ENCODE measurements around the gene GLTP. TPM values are rescaled to one million over a fixed set of nuclear protein-coding genes. Genes with fewer than 3 reads are reported as not detected.

The GLTP gene
- total RNA-seq, 1 experiment from 2014 or later, result 25.8 TPM

- H3K27ac Mint-ChIP-seq, result 0 out of 2 replicates have a peak overlapping the region, but pooled peaks have one; percentile 53
- ChIA-PET CTCF (interaction anchor here (0.7 to 2.1 kb wide), 2 partner anchors 23 to 26 kb away, joined by 3 to 5 read pairs; no protein-coding TSS in a partner anchor), POLR2A (no interaction called here)
- H3K4me1 Mint-ChIP-seq, result peaks cover 11% of the 10 kb centered on the region
- ATAC-seq (no peak), DNase-seq (ENCODE audit: low spot score) (no peak)
- H3K9me3 Mint-ChIP-seq, result no peaks in the 10 kb centered on the region
- no peak overlapping the region for H3K4me3 Mint-ChIP-seq
- no peaks in the 10 kb centered on the region for H3K36me3 Mint-ChIP-seq
- TF ChIP-seq CREM (CRISPR knock-in tag; IDR thresholded peaks at IDR 0.05), result no peak
- TF ChIP-seq, protein P1, sequence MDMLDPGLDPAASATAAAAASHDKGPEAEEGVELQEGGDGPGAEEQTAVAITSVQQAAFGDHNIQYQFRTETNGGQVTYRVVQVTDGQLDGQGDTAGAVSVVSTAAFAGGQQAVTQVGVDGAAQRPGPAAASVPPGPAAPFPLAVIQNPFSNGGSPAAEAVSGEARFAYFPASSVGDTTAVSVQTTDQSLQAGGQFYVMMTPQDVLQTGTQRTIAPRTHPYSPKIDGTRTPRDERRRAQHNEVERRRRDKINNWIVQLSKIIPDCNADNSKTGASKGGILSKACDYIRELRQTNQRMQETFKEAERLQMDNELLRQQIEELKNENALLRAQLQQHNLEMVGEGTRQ (CRISPR knock-in tag; IDR thresholded peaks at IDR 0.05), result no peak
- TF ChIP-seq ZNF423 (CRISPR knock-in tag; IDR thresholded peaks at IDR 0.05), result no peak
- no peak for TF ChIP-seq NFE2L1 (CRISPR knock-in tag; IDR thresholded peaks at IDR 0.05)
- TF ChIP-seq EMX1 (CRISPR knock-in tag; IDR thresholded peaks at IDR 0.05), result no peak
- TF ChIP-seq SP1 (CRISPR knock-in tag; conservative IDR thresholded peaks at IDR 0.05), result no peak
- no peak for TF ChIP-seq TEAD4 (CRISPR knock-in tag; IDR thresholded peaks at IDR 0.05)
- no peak for TF ChIP-seq ETV6 (CRISPR knock-in tag; IDR thresholded peaks at IDR 0.05)
- TF ChIP-seq, protein P2, sequence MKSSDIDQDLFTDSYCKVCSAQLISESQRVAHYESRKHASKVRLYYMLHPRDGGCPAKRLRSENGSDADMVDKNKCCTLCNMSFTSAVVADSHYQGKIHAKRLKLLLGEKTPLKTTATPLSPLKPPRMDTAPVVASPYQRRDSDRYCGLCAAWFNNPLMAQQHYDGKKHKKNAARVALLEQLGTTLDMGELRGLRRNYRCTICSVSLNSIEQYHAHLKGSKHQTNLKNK (CRISPR knock-in tag; IDR thresholded peaks at IDR 0.05), result no peak
- TF ChIP-seq RELA (CRISPR knock-in tag; IDR thresholded peaks at IDR 0.05; ENCODE audit: borderline replicate concordance), result no peak
- TF ChIP-seq JAZF1 (CRISPR knock-in tag; IDR thresholded peaks at IDR 0.05), result no peak
- TF ChIP-seq ZNF416 (CRISPR knock-in tag; IDR thresholded peaks at IDR 0.05), result no peak
- no peak for TF ChIP-seq ZNF671 (CRISPR knock-in tag; IDR thresholded peaks at IDR 0.05)
- TF ChIP-seq TCF7 (CRISPR knock-in tag; IDR thresholded peaks at IDR 0.05; ENCODE audit: low read depth), result no peak
- no peak for TF ChIP-seq ARID4B (CRISPR knock-in tag; IDR thresholded peaks at IDR 0.05; ENCODE audit: borderline replicate concordance)
- H3K27me3 Mint-ChIP-seq (ENCODE audit: low read depth), result no peaks in the 10 kb centered on the region; the same call in 1 of the 2 replicates
Measured at GRCh38 chr12:109822416-109822815, 57.9 kb downstream of the GLTP start.

- ATAC-seq (no peak), DNase-seq (ENCODE audit: low spot score) (no peak)
- TF ChIP-seq NR2C2 (CRISPR knock-in tag; IDR thresholded peaks at IDR 0.05) (no peak), NFE2L1 (CRISPR knock-in tag; IDR thresholded peaks at IDR 0.05) (no peak)
- H3K9me3 Mint-ChIP-seq, result no peaks in the 10 kb centered on the region
- ChIA-PET POLR2A (interaction anchor here (0.6 kb wide), 1 partner anchor 1786 kb away, joined by 3 read pairs; no protein-coding TSS in a partner anchor), CTCF (interaction anchor here (2.1 kb wide), 1 partner anchor 23 kb away, joined by 5 read pairs; no protein-coding TSS in a partner anchor)
- H3K4me1 Mint-ChIP-seq, result peaks cover 11% of the 10 kb centered on the region
- H3K27me3 Mint-ChIP-seq (ENCODE audit: low read depth), result no peaks in the 10 kb centered on the region; the same call in 1 of the 2 replicates
- no peak overlapping the region for H3K4me3 Mint-ChIP-seq
- H3K27ac Mint-ChIP-seq, result 0 out of 2 replicates have a peak overlapping the region, but pooled peaks have one; percentile 65
- no peaks in the 10 kb centered on the region for H3K36me3 Mint-ChIP-seq
Measured at GRCh38 chr12:109821968-109822367, 58.4 kb downstream of the GLTP start.

GRCh38 chr12:109820816-109821381 is 59.4 kb downstream of the GLTP start:
- Mint-ChIP-seq H3K27me3 (ENCODE audit: low read depth) (no peaks in the 10 kb centered on the region), H3K9me3 (no peaks in the 10 kb centered on the region), H3K4me3 (no peak overlapping the region), H3K36me3 (no peaks in the 10 kb centered on the region), H3K27ac (no peak overlapping the region), H3K4me1 (peaks cover 11% of the 10 kb centered on the region)
- ATAC-seq, result no peak
- ChIA-PET CTCF (interaction anchor here (2.1 kb wide), 1 partner anchor 24 kb away, joined by 5 read pairs; no protein-coding TSS in a partner anchor), POLR2A (no interaction called here)
- no peak for DNase-seq (ENCODE audit: low spot score)
- no peak for TF ChIP-seq RELA (CRISPR knock-in tag; IDR thresholded peaks at IDR 0.05; ENCODE audit: borderline replicate concordance)
- TF ChIP-seq MAX (CRISPR knock-in tag; IDR thresholded peaks at IDR 0.05), result no peak
- no peak for TF ChIP-seq CDX4 (CRISPR knock-in tag; IDR thresholded peaks at IDR 0.05; ENCODE audit: borderline replicate concordance)
- no peak for TF ChIP-seq SMAD4 (CRISPR knock-in tag; IDR thresholded peaks at IDR 0.05)
- TF ChIP-seq CREM (CRISPR knock-in tag; IDR thresholded peaks at IDR 0.05), result no peak
- TF ChIP-seq NR1H2 (CRISPR knock-in tag; IDR thresholded peaks at IDR 0.05), result no peak
- TF ChIP-seq, protein P3, sequence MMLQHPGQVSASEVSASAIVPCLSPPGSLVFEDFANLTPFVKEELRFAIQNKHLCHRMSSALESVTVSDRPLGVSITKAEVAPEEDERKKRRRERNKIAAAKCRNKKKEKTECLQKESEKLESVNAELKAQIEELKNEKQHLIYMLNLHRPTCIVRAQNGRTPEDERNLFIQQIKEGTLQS (CRISPR knock-in tag; conservative IDR thresholded peaks at IDR 0.05), result no peak
- no peak for TF ChIP-seq STAT6 (CRISPR knock-in tag; conservative IDR thresholded peaks at IDR 0.05; ENCODE audit: low read depth)
- TF ChIP-seq ZNF396 (CRISPR knock-in tag; IDR thresholded peaks at IDR 0.05; ENCODE audit: borderline replicate concordance), result no peak

Measured in WTC11 (cell line).